K562 (cell line): ENCODE measurements around the gene PDE9A. TPM values are rescaled to one million over a fixed set of nuclear protein-coding genes. Genes with fewer than 3 reads are reported as not detected.

Experiments used
- AFF1 ChIP-seq, 2 experiments: fragments of 450-650 bp; IDR thresholded peaks; 2 replicates each; pipeline ENCODE4 v1.6.1; 2018; ENCODE audit warnings: mild to moderate bottlenecking in 2 of 2, low read depth in 1 of 2; ENCODE audit not compliant: partially characterized antibody in 2 of 2
- CLOCK ChIP-seq: fragments of 250-450 bp; sonication (Bioruptor Pico); IDR thresholded peaks from 2 replicates; pipeline ENCODE4 v1.4.0; 2020; ENCODE audit warnings: mild to moderate bottlenecking, moderate library complexity, borderline replicate concordance
- FOSL1 ChIP-seq: fragments of 200-800 bp; sonication (Bioruptor generic); conservative IDR thresholded peaks from 2 replicates; pipeline ENCODE4 v1.6.1; 2016; ENCODE audit warnings: missing genetic modification characterization, missing compliant biosample characterization
- POLR3A ChIP-seq: IDR thresholded peaks from 2 replicates; pipeline ENCODE4 v1.6.1; 2011; ENCODE audit warnings: borderline replicate concordance, mild to moderate bottlenecking, moderate library complexity; ENCODE audit not compliant: insufficient read length, insufficient read depth; ENCODE audit errors: extremely low read depth
- PTTG1 ChIP-seq: fragments of 450-650 bp; IDR thresholded peaks from 2 replicates; pipeline ENCODE4 v1.6.1; 2016; ENCODE audit warnings: low read depth, mild to moderate bottlenecking, missing genetic modification characterization, missing compliant biosample characterization
- XRCC5 ChIP-seq: fragments of 200-400 bp; formaldehyde crosslinking; IDR thresholded peaks from 2 replicates; pipeline ENCODE4 v1.6.1; 2017; ENCODE audit warnings: low read depth, mild to moderate bottlenecking, low read length
- ZNF41 ChIP-seq: fragments of 250-450 bp; sonication (Bioruptor Pico); conservative IDR thresholded peaks from 2 replicates; pipeline ENCODE4 v1.4.0; 2020; ENCODE audit warnings: mild to moderate bottlenecking
- polyA plus RNA-seq, 8 experiments: library from polyadenylated mRNA; depleted of rRNA in 4 of 8; stranded (reverse) in 5 of 8; unstranded in 3 of 8; fragments of >200 nt; fragmentation: Nextera tagmentation in 2 of 8; fragmentation: Illumina TruSeq in 1 of 8; extraction: Ambion mirVana in 2 of 8; extraction: Trizol in 1 of 8; gene quantifications; 2 replicates each; pipeline versions ENCODE4 v1.2.1 to v1.2.3, GENCODE V29; 2011 to 2014; ENCODE audit warnings: inconsistent platforms in 1 of 8, missing spikeins in 1 of 8
- total RNA-seq, 7 experiments: library from RNA; depleted of rRNA in 6 of 7; stranded (reverse); fragments of >200 nt in 6 of 7; fragmentation: Illumina TruSeq in 2 of 7; extraction: Trizol in 2 of 7; gene quantifications; 2 replicates each; pipeline versions ENCODE4 v1.2.1 to v1.2.3, GENCODE V29; 2011 to 2021; ENCODE audit warnings: low replicate concordance in 1 of 7

The PDE9A gene
- total and polyA plus RNA-seq, 9 of the 15 experiments (the other 6 are each of a cell fraction or from before 2014, with no cell fraction given) = 0.07 to 0.27 TPM; not detected in 7

- TF ChIP-seq CLOCK (CRISPR knock-in tag) (no peak), XRCC5 (no peak), PTTG1 (no peak), POLR3A (no peak), AFF1 (IDR thresholded peaks at IDR 0.05; ENCODE audit: low read depth in 1 of 2, partially characterized antibody in 2 of 2) (no peak), FOSL1 (tag) (no peak), ZNF41 (CRISPR knock-in tag) (no peak)
Measured at GRCh38 chr21:42673633-42674328, 20.4 kb downstream of the PDE9A start (continued).
